Endothelial cell of umbilical vein (primary cell): ENCODE data around the gene ARHGAP18. TPM values are rescaled to one million over a fixed set of nuclear protein-coding genes. Genes with fewer than 3 reads are reported as not detected.

Source experiments
- BruUV-seq: library from RNA; stranded (reverse); fragments of 400-500 nt; replicated peaks from 2 replicates; lab custom pipeline; 2021; lab: Mats Ljungman, UMichigan
- CTCF ChIA-PET: fragments of 300-600, 350-600 bp; sonication (Branson Sonifier 250); formaldehyde crosslinking; loops from one replicate; lab custom pipeline; 2021; ENCODE audit warnings: antibody characterized with exemption, inconsistent platforms; lab: Charles Lee
- POLR2A ChIA-PET: fragments of 300-600, 350-600 bp; sonication (Branson Sonifier 250); formaldehyde crosslinking; loops from one replicate; lab custom pipeline; 2021; ENCODE audit warnings: antibody characterized with exemption, inconsistent platforms; lab: Charles Lee
- DNase-seq: peaks from one replicate; pipeline ENCODE4 v3.0.0-alpha.2; 2011; ENCODE audit warnings: low read depth, low spot score
- FAIRE-seq: peaks from 2 replicates; lab custom pipeline; 2011; peaks lifted over from hg19 to GRCh38; lab: Jason Lieb, UNC
- H2AFZ ChIP-seq: 2 replicates; pipeline ENCODE4 v1.6.0; 2012; ENCODE audit warnings: low read depth, low read length, control low read depth, inconsistent platforms
- H3K27ac ChIP-seq: 2 replicates; pipeline ENCODE4 v1.5.1; 2011; ENCODE audit warnings: low read depth, mild to moderate bottlenecking, control low read depth, low read length, moderate library complexity; ENCODE audit not compliant: insufficient read depth
- H3K27me3 ChIP-seq, 2 experiments: 2 replicates each; pipeline versions ENCODE4 v1.6.0 to v1.6.1; 2011; ENCODE audit warnings: low read length in 2 of 2, mixed read lengths in 1 of 2; ENCODE audit not compliant: control insufficient read depth in 2 of 2, insufficient read depth in 2 of 2
- H3K36me3 ChIP-seq, 2 experiments: 2 replicates in 1 of 2; 3 replicates in 1 of 2; pipeline ENCODE4 v1.5.1; 2011; ENCODE audit warnings: low read length in 2 of 2, mild to moderate bottlenecking in 1 of 2, moderate library complexity in 1 of 2; ENCODE audit not compliant: control insufficient read depth in 2 of 2, insufficient read depth in 2 of 2; ENCODE audit errors: extremely low read depth in 1 of 2
- H3K4me1 ChIP-seq: 3 replicates; pipeline ENCODE4 v1.5.1; 2011; ENCODE audit warnings: mild to moderate bottlenecking, low read length; ENCODE audit not compliant: control insufficient read depth, insufficient read depth; ENCODE audit errors: extremely low read depth
- H3K4me2 ChIP-seq: 2 replicates; pipeline ENCODE4 v1.6.1; 2011; ENCODE audit warnings: low read length, control low read depth, mixed read lengths; ENCODE audit not compliant: insufficient read depth
- H3K4me3 ChIP-seq, 3 experiments: fragments of 200-600 bp in 1 of 3; sonication (generic), shearing (Covaris generic) in 1 of 3; replicated peaks in 1 of 3; 2 replicates each; pipeline ENCODE4 v1.5.1; 2011 to 2016; ENCODE audit warnings: control low read depth in 3 of 3, low read length in 3 of 3, mild to moderate bottlenecking in 2 of 3, inconsistent platforms in 1 of 3, low read depth in 1 of 3, moderate library complexity in 1 of 3; ENCODE audit not compliant: insufficient read depth in 1 of 3
- H3K79me2 ChIP-seq: 2 replicates; pipeline ENCODE4 v1.6.0; 2012; ENCODE audit warnings: low read length, inconsistent platforms; ENCODE audit not compliant: control insufficient read depth, insufficient read depth
- H3K9ac ChIP-seq: replicated peaks from 2 replicates; pipeline ENCODE3; 2011; ENCODE audit warnings: low read length, control low read depth; ENCODE audit not compliant: insufficient read depth; ENCODE audit errors: extremely low read depth
- H3K9me1 ChIP-seq: replicated peaks from 3 replicates; pipeline ENCODE4 v1.6.0; 2011; ENCODE audit warnings: mild to moderate bottlenecking, low read length; ENCODE audit not compliant: control insufficient read depth, insufficient read depth; ENCODE audit errors: extremely low read depth
- H3K9me3 ChIP-seq: replicated peaks from 2 replicates; pipeline ENCODE4 v1.5.1; 2012; ENCODE audit warnings: low read length, inconsistent platforms; ENCODE audit not compliant: control insufficient read depth, insufficient read depth
- H4K20me1 ChIP-seq: replicated peaks from 2 replicates; pipeline ENCODE3; 2011; ENCODE audit warnings: mild to moderate bottlenecking, low read length; ENCODE audit not compliant: control insufficient read depth, insufficient read depth; ENCODE audit errors: extremely low read depth
- EZH2 ChIP-seq: IDR thresholded peaks from 2 replicates; pipeline ENCODE4 v1.6.1; 2012; ENCODE audit warnings: borderline replicate concordance, low read depth, mild to moderate bottlenecking, moderate library complexity, low read length, inconsistent platforms; ENCODE audit not compliant: severe bottlenecking
- FOS ChIP-seq: IDR thresholded peaks from 2 replicates; pipeline ENCODE4 v1.6.1; 2011; ENCODE audit warnings: mild to moderate bottlenecking, low read length, moderate library complexity, borderline replicate concordance; ENCODE audit not compliant: insufficient read depth
- GATA2 ChIP-seq: IDR thresholded peaks from 2 replicates; pipeline ENCODE4 v1.7.0; 2011; ENCODE audit warnings: low read depth, mild to moderate bottlenecking, moderate library complexity, mixed read lengths, low read length; ENCODE audit not compliant: insufficient read length, insufficient read depth
- JUN ChIP-seq: IDR thresholded peaks from 2 replicates; pipeline ENCODE4 v1.6.1; 2011; ENCODE audit warnings: borderline replicate concordance, low read depth; ENCODE audit not compliant: insufficient read length, insufficient read depth
- MYC ChIP-seq: IDR thresholded peaks from one replicate; pipeline ENCODE4 v1.6.1; 2011; ENCODE audit warnings: mild to moderate bottlenecking, low read depth, low read length
- POLR2A ChIP-seq: IDR thresholded peaks from 2 replicates; pipeline ENCODE4 v1.6.1; 2012; ENCODE audit warnings: low read depth, mild to moderate bottlenecking, control low read depth, low read length
- POLR2AphosphoS5 ChIP-seq: IDR thresholded peaks from 2 replicates; pipeline ENCODE4 v1.6.1; 2012; ENCODE audit warnings: low read depth, mild to moderate bottlenecking, control low read depth, low read length, moderate library complexity; ENCODE audit not compliant: insufficient read depth
- dilution Hi-C: fragments of 300-500 bp; cut with MboI; formaldehyde crosslinking; loops from one replicate; pipeline ENCODE4 v1.15.0; 2019; ENCODE audit warnings: low sequenced_read_pairs; ENCODE audit not compliant: extremely low pct_ligation_motif_present
- intact Hi-C: fragments of 100-400 bp; cut with micrococcal nuclease; formaldehyde crosslinking; loops from one replicate; pipeline ENCODE4 v1.10.0; 2022
- polyA plus RNA-seq, 4 experiments: library from polyadenylated mRNA; depleted of rRNA in 3 of 4; stranded (reverse) in 3 of 4; unstranded in 1 of 4; fragments of >200 nt; gene quantifications; 2 replicates each; pipeline versions ENCODE4 v1.2.1 to v1.2.3, GENCODE V29; 2011 to 2012; ENCODE audit warnings: missing spikeins in 1 of 4
- total RNA-seq: library from RNA; stranded (reverse); gene quantifications from 2 replicates; pipeline ENCODE4 v1.2.3, GENCODE V29; 2021
- TF ChIP-seq, protein P1 (sequence below): IDR thresholded peaks from 2 replicates; pipeline ENCODE4 v1.6.1; 2011; ENCODE audit not compliant: insufficient read depth, insufficient read length
- TF ChIP-seq, protein P2 (sequence below), 2 donors: IDR thresholded peaks; 1 replicate in 1 of 2; 2 replicates in 1 of 2; pipeline ENCODE4 v1.5.1; 2011; ENCODE audit warnings: low read length in 2 of 2, mild to moderate bottlenecking in 2 of 2, moderate library complexity in 2 of 2, control low read depth in 1 of 2, inconsistent platforms in 1 of 2, low read depth in 1 of 2; ENCODE audit not compliant: insufficient read depth in 1 of 2; ENCODE audit errors: extremely low read depth in 1 of 2

The ARHGAP18 gene
- total and polyA plus RNA-seq, 2 donors (not counting 3 experiments of a cell fraction or from before 2014, with no cell fraction given), result 13.1 to 86.1 TPM

DNA sequence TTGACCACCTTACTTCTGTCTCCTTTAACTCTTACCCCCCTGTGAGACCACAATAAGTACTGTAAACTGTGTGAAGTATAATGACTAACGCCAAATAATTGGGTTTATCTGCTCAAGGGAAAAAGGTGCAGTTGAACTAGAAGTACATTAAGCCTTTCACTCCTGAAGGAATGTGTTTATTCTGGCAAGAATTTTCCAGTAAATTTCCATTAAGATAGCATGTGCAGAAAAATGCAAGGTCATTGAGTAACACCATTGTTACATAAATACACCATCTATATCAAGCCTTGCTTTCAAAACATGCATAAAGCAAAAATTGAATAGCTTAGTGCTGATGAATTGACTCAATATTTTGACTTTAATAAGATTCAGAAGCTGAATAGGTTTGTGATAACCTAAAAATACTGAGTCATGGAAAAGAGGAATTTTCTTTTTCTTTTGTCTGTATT lies 65.4 kb downstream of the ARHGAP18 start:
- peaks cover 0 to 9% of the 10 kb centered on the region in 2 experiments for H3K36me3 ChIP-seq
- H4K20me1 ChIP-seq, result no peaks in the 10 kb centered on the region
- peak; percentile 72 for FAIRE-seq
- CTCF ChIA-PET, result interaction anchor here (0.7 to 3.4 kb wide), 15 partner anchors 9 to 377 kb away, joined by 3 to 16 read pairs (median 4); partner anchors contain the start of gene ARHGAP18
- peaks cover 31% of the 10 kb centered on the region for H3K79me2 ChIP-seq
- peak overlapping the region; percentile 76 for H3K9ac ChIP-seq
- peak overlapping the region in 1 of 3 experiments; percentile 25 for H3K4me3 ChIP-seq
- H3K9me3 ChIP-seq, result no peaks in the 10 kb centered on the region
- POLR2A ChIA-PET, result interaction anchor here (0.9 to 2.3 kb wide), 4 partner anchors 28 to 374 kb away, joined by 3 to 8 read pairs (median 6); partner anchors contain the start of genes ARHGAP18 and L3MBTL3
- dilution Hi-C loops (no loop called here), intact Hi-C loops (loop anchor here (1.0 kb wide), 6 partner anchors 23 to 364 kb away; partner anchors contain the start of gene ARHGAP18)
- TF ChIP-seq, protein P1, sequence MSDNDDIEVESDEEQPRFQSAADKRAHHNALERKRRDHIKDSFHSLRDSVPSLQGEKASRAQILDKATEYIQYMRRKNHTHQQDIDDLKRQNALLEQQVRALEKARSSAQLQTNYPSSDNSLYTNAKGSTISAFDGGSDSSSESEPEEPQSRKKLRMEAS, result no peak
- TF ChIP-seq, protein P2, sequence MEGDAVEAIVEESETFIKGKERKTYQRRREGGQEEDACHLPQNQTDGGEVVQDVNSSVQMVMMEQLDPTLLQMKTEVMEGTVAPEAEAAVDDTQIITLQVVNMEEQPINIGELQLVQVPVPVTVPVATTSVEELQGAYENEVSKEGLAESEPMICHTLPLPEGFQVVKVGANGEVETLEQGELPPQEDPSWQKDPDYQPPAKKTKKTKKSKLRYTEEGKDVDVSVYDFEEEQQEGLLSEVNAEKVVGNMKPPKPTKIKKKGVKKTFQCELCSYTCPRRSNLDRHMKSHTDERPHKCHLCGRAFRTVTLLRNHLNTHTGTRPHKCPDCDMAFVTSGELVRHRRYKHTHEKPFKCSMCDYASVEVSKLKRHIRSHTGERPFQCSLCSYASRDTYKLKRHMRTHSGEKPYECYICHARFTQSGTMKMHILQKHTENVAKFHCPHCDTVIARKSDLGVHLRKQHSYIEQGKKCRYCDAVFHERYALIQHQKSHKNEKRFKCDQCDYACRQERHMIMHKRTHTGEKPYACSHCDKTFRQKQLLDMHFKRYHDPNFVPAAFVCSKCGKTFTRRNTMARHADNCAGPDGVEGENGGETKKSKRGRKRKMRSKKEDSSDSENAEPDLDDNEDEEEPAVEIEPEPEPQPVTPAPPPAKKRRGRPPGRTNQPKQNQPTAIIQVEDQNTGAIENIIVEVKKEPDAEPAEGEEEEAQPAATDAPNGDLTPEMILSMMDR (IDR thresholded peaks at IDR 0.05; ENCODE audit: extremely low read depth in 1 of 2, insufficient read depth in 1 of 2, low read depth in 1 of 2, low read length in 2 of 2), result no peak
- TF ChIP-seq MYC (no peak), POLR2AphosphoS5 (no peak), POLR2A (peak; percentile 43), EZH2 (no peak), GATA2 (peak; percentile 13), JUN (peak; percentile 25), FOS (no peak)
- BruUV-seq, result no TSS peak
- DNase-seq, result peak; percentile 96
- peak overlapping the region; percentile 89 for H3K4me2 ChIP-seq
- H3K27ac ChIP-seq, result peak overlapping the region; percentile 98
- H3K27me3 ChIP-seq, result no peaks in the 10 kb centered on the region
- H3K9me1 ChIP-seq, result no peaks in the 10 kb centered on the region
- peaks cover 73% of the 10 kb centered on the region for H3K4me1 ChIP-seq
- H2AFZ ChIP-seq, result no peak overlapping the region
